Effector memory CD4-positive, alpha-beta T cell (primary cell): ENCODE data around the gene UBTD1.
A peak's percentile ranks its signal among the peaks of the same experiment; 100 is the strongest.

Source experiments
- DNase-seq, 3 donors: peaks; one replicate each; pipeline ENCODE4 v3.0.0-alpha.2; 2020
- H3K27ac ChIP-seq: 2 replicates; pipeline ENCODE4 v1.7.0; 2013; ENCODE audit warnings: mild to moderate bottlenecking, low read length, moderate library complexity; ENCODE audit not compliant: insufficient read depth, poor library complexity, severe bottlenecking
- H3K27me3 ChIP-seq: replicated peaks from 2 replicates; pipeline ENCODE4 v1.7.0; 2013; ENCODE audit warnings: mild to moderate bottlenecking, low read length; ENCODE audit not compliant: insufficient read depth, control insufficient read depth, poor library complexity, severe bottlenecking
- H3K36me3 ChIP-seq: 2 replicates; pipeline ENCODE4 v1.7.0; 2013; ENCODE audit warnings: mild to moderate bottlenecking, low read length, moderate library complexity; ENCODE audit not compliant: control insufficient read depth, insufficient read depth
- H3K4me1 ChIP-seq: 2 replicates; pipeline ENCODE4 v1.7.0; 2013; ENCODE audit warnings: low read length, mild to moderate bottlenecking; ENCODE audit not compliant: control insufficient read depth, insufficient read depth, poor library complexity, severe bottlenecking
- H3K4me3 ChIP-seq: 2 replicates; pipeline ENCODE4 v1.7.0; 2013; ENCODE audit warnings: low read length, low read depth, mild to moderate bottlenecking; ENCODE audit not compliant: insufficient read depth, poor library complexity, severe bottlenecking
- H3K9me3 ChIP-seq: 2 replicates; pipeline ENCODE4 v1.7.0; 2013; ENCODE audit warnings: mild to moderate bottlenecking, low read length, moderate library complexity; ENCODE audit not compliant: control insufficient read depth

UBTD1 gene

DNA sequence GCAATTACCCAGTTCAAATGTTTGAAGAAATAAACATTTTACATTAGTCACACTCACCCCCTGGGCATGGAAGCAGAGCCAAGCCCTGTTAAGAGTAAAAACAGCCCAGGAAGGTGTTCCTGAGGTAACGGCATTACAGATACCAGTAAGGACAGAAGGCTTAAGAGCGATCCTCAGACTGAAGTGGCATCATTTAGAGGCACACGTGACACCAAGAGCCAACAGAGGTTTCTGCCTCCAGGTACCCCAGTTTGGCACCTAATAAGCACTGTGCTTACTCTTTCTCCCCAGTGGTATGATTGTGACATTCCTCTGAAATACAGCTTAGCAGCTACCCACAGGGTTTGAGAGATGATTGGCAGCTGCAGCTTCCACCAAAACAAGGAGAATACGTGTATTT lies 17.7 kb upstream of the UBTD1 start:
- DNase-seq = no peak
- H3K4me3 ChIP-seq = no peak overlapping the region
- H3K27ac ChIP-seq = no peak overlapping the region
- no peaks in the 10 kb centered on the region for H3K9me3 ChIP-seq
- peaks cover 53% of the 10 kb centered on the region for H3K36me3 ChIP-seq
- H3K4me1 ChIP-seq = no peaks in the 10 kb centered on the region
- H3K27me3 ChIP-seq = no peaks in the 10 kb centered on the region

GRCh38 chr10:97482381-97482780 lies 16.3 kb upstream of the UBTD1 start:
- Histone ChIP-seq H3K9me3 (no peaks in the 10 kb centered on the region), H3K27ac (no peak overlapping the region), H3K36me3 (peaks cover 40% of the 10 kb centered on the region), H3K4me3 (no peak overlapping the region), H3K27me3 (no peaks in the 10 kb centered on the region), H3K4me1 (no peaks in the 10 kb centered on the region)
- no peak for DNase-seq

DNA sequence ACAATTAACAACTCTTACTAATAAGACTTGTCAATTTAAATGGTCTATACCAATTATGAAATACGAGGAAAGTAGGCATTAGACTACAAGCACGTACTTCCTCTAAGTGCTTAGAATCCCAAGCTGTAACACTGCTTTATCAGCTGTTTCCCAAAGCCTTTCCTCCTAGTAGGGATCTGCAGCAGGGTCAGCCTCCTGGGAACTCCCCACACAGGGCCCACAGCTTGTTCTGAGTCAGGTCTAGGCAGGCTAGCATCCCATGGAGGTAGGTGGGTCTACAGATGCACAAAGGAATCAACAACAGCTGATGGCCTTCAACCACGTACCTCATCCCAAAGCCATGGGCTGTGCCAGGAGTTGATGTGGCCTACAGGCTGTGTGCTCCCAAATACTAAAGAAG lies 15.2 kb upstream of the UBTD1 start:
- Histone ChIP-seq H3K27ac (no peak overlapping the region), H3K4me1 (no peaks in the 10 kb centered on the region), H3K9me3 (no peaks in the 10 kb centered on the region), H3K36me3 (peaks cover 28% of the 10 kb centered on the region), H3K4me3 (no peak overlapping the region), H3K27me3 (no peaks in the 10 kb centered on the region)
- DNase-seq = no peak

DNA sequence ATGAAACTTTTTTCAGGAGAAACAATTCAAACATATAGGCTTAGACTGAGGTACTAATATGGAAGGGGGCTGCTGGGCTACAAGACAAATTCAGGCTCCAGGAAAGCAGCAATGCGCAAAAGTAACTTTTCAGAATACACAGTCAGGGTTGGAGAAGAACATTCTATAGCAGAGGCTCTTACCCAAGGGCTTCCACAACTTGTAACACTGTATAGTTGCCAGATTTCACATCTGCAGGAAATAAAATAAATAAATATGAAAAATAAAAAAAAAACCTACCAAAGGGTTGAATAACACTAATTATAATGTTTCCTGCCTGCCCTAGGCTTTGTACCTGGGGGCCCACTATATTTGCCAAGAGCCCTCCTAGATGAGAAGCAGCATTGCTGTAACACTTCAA lies 14.8 kb upstream of the UBTD1 start:
- Histone ChIP-seq H3K36me3 (peaks cover 24% of the 10 kb centered on the region), H3K27me3 (no peaks in the 10 kb centered on the region), H3K4me1 (no peaks in the 10 kb centered on the region), H3K27ac (no peak overlapping the region), H3K9me3 (no peaks in the 10 kb centered on the region), H3K4me3 (no peak overlapping the region)
- DNase-seq = no peak

GRCh38 chr10:97485647-97486281 lies 13.0 kb upstream of the UBTD1 start:
- DNase-seq = no peak
- Histone ChIP-seq H3K9me3 (no peaks in the 10 kb centered on the region), H3K4me1 (no peaks in the 10 kb centered on the region), H3K27ac (no peak overlapping the region), H3K27me3 (no peaks in the 10 kb centered on the region), H3K36me3 (peaks cover 8% of the 10 kb centered on the region), H3K4me3 (no peak overlapping the region)

GRCh38 chr10:97490592-97490991 lies 8.1 kb upstream of the UBTD1 start:
- Histone ChIP-seq H3K9me3 (no peaks in the 10 kb centered on the region), H3K4me1 (peaks cover 10% of the 10 kb centered on the region), H3K36me3 (no peaks in the 10 kb centered on the region), H3K4me3 (no peak overlapping the region), H3K27me3 (no peaks in the 10 kb centered on the region), H3K27ac (no peak overlapping the region)
- DNase-seq = no peak

GRCh38 chr10:97494151-97494550 lies 4.6 kb upstream of the UBTD1 start:
- Histone ChIP-seq H3K36me3 (no peaks in the 10 kb centered on the region), H3K4me1 (peaks cover 11% of the 10 kb centered on the region), H3K4me3 (no peak overlapping the region), H3K27ac (no peak overlapping the region), H3K9me3 (no peaks in the 10 kb centered on the region), H3K27me3 (no peaks in the 10 kb centered on the region)
- DNase-seq = no peak

GRCh38 chr10:97494863-97495506 lies 3.7 kb upstream of the UBTD1 start:
- Histone ChIP-seq H3K27ac (peak overlapping the region; percentile 50), H3K4me3 (no peak overlapping the region)
- no peak for DNase-seq

GRCh38 chr10:97497572-97498075 lies 1.1 kb upstream of the UBTD1 start:
- peak; percentile 46 to 65 (median 49) for DNase-seq
- peaks cover 11% of the 10 kb centered on the region for H3K4me1 ChIP-seq

More at GRCh38 chr10:97494863-97495506, 3.7 kb upstream of the UBTD1 start:
- no peaks in the 10 kb centered on the region for H3K9me3 ChIP-seq
- H3K4me1 ChIP-seq = peaks cover 11% of the 10 kb centered on the region
- no peaks in the 10 kb centered on the region for H3K27me3 ChIP-seq
- H3K36me3 ChIP-seq = no peaks in the 10 kb centered on the region

DNA sequence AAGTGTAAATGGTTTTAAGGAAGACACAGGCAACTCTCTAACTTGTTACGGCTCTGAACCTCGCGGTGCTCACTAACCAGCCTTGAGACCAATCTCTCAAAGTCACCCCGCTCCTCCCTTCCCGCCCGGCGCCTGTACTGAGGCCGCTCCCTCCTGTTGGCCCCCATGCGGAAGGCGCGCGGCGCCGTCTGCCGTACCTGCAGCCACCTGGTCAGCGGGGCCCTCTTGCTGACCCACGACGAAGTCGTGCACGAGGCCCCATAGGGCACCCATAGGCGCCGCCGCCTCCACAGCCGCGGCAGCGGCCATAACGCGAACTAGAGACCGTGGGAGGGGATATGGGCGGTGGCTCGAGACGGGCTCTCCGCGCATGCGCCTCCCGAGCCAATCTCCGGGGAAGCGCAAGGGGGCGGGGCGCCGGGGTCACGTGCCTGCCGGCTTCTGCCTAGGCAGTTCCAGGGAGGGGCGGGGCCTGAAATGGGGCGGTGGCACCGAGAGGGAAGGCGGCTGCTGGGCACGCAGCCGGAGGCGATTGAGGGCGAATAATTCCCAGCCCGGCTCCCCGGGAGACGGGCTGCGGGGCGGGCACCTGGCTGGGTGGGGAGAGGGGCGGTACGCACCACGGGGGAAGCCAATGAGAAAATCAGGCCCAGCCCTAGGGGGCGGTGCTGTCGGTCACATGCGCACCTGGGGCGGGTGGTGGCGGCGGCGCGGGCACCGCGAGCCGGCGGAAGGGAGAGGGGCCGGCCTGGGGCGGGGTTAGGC lies 466 bp upstream of the UBTD1 start, which contains the start of gene MMS19:
MMS19 (minus strand) TSS at position 347 of the 765 bp plus-strand sequence; CDS start at position 309, 38 bp downstream.
- peaks cover 11% of the 10 kb centered on the region for H3K4me1 ChIP-seq

More at GRCh38 chr10:97497572-97498075, 1.1 kb upstream of the UBTD1 start:
- H3K27me3 ChIP-seq = no peaks in the 10 kb centered on the region
- no peaks in the 10 kb centered on the region for H3K9me3 ChIP-seq
- H3K27ac ChIP-seq = peak overlapping the region; percentile 76
- H3K36me3 ChIP-seq = no peaks in the 10 kb centered on the region
- H3K4me3 ChIP-seq = peak overlapping the region; percentile 96

More for the DNA sequence above, 466 bp upstream of the UBTD1 start, which contains the start of gene MMS19:
- Histone ChIP-seq H3K9me3 (no peaks in the 10 kb centered on the region), H3K36me3 (no peaks in the 10 kb centered on the region), H3K27me3 (no peaks in the 10 kb centered on the region), H3K4me3 (peak within 1 kb of the TSS; percentile 96), H3K27ac (peak within 1 kb of the TSS; percentile 76)
- DNase-seq = peak; percentile 97 to 99 (median 98)
